ENCODE measurements around the gene PLPP6. TPM values are rescaled to one million over a fixed set of nuclear protein-coding genes. Genes with fewer than 3 reads are reported as not detected.
"Not testable (repeated sequence)": the region's sequence is repeated elsewhere in the genome, so short reads cannot be mapped to it uniquely, and the experiment has no call there.

PLPP6 gene
- total RNA-seq, result 1 to 10 TPM; 2.0 to 3.6 TPM

- peaks cover 0 to 4% of the 10 kb centered on the region in 2 donors for H3K9me3 Mint-ChIP-seq
- H3K36me3 Mint-ChIP-seq, result peaks cover 8 to 14% of the 10 kb centered on the region in 2 donors
- H3K27ac Mint-ChIP-seq, result peak within 1 kb of the TSS; percentile 80 to 92
- ATAC-seq, result peak; percentile 81 to 93
- DNase-seq (ENCODE audit: low spot score in 2 of 2), result peak; percentile 74 to 83
Measured at GRCh38 chr9:4662108-4662988, at the start of gene PLPP6. PLPP6 (plus strand) TSS chr9:4662294; CDS start chr9:4662376, 82 bp downstream.

GRCh38 chr9:4614627-4615026, 47.5 kb upstream of the PLPP6 start:
- Mint-ChIP-seq H3K27ac (no peak overlapping the region), H3K36me3 (no peaks in the 10 kb centered on the region), H3K9me3 (peaks cover 0 to 5% of the 10 kb centered on the region in 2 donors)
- DNase-seq (ENCODE audit: low spot score in 2 of 2), result no peak
- no peak for ATAC-seq

DNA sequence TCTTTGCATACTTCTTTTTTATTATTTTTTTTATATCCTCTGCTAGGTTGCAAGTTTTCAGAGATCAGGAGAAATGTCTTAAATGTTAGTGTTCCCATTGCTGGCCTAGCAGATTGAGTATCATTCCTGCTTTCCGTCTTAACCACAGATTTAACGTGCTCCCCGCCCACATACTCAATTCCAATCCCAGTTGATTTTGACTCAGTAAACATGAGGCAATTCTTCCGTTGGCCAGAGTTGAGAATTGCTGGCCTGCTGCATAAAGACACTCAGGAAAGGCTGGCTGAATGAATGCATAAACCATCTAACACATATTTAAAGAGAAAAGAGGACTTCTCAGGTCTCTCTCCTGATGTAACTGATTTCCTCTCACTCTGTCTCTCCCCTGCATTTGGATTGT, 46.8 kb upstream of the PLPP6 start:
- peaks cover 0 to 5% of the 10 kb centered on the region in 2 donors for H3K9me3 Mint-ChIP-seq
- no peaks in the 10 kb centered on the region for H3K36me3 Mint-ChIP-seq
- H3K27ac Mint-ChIP-seq, result no peak overlapping the region
- ATAC-seq, result no peak
- DNase-seq (ENCODE audit: low spot score in 2 of 2), result no peak

GRCh38 chr9:4615778-4616177, 46.3 kb upstream of the PLPP6 start:
- Mint-ChIP-seq H3K9me3 (peaks cover 0 to 5% of the 10 kb centered on the region in 2 donors), H3K27ac (no peak overlapping the region), H3K36me3 (no peaks in the 10 kb centered on the region)
- DNase-seq (ENCODE audit: low spot score in 2 of 2), result no peak
- peak in 1 of 2 donors; percentile 50 for ATAC-seq

DNA sequence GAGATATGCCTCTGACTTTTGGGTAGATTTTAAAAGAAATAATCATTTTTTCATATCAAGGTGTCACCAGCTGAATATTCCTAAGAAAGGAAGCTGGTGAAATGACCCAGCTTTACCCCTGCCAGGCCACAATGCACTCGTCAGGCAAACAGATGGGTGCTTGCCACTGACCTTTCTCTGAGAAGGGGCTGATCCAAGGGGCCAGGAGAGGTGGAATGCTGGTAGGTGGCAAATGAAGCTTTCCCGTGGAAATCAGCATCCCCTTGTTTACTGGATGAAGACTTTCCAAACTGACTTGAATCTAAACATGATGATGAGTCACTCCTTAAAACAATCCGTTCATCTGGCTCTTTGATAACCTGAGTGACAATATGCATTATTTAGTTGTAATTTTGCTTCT, 44.3 kb upstream of the PLPP6 start:
- no peaks in the 10 kb centered on the region for H3K36me3 Mint-ChIP-seq
- H3K27ac Mint-ChIP-seq, result no peak overlapping the region
- DNase-seq (ENCODE audit: low spot score in 2 of 2) (no peak), ATAC-seq (no peak)
- H3K9me3 Mint-ChIP-seq, result no peaks in the 10 kb centered on the region

DNA sequence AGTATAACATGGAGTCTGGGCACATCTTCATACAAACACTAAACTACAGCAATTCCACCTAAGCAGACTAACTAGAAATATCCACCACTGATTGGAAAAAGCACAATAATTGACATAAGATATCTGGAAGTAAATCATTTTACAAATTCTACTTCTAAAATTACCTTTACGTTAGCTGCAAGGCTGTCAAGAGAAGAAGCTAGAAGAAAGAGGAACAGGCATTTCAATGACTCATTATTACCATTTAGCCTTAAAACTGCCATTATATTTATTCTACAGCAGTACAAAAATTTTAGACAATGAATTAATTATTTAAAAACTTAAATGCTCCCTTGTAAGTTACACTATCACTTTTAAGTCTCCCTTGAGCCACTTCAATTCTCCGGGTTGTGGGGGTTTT, 43.4 kb upstream of the PLPP6 start:
- H3K9me3 Mint-ChIP-seq, result no peaks in the 10 kb centered on the region
- no peak overlapping the region for H3K27ac Mint-ChIP-seq
- H3K36me3 Mint-ChIP-seq, result no peaks in the 10 kb centered on the region
- no peak for ATAC-seq
- no peak for DNase-seq (ENCODE audit: low spot score in 2 of 2)

- Mint-ChIP-seq H3K36me3 (no peaks in the 10 kb centered on the region), H3K27ac (no peak overlapping the region), H3K9me3 (no peaks in the 10 kb centered on the region)
- DNase-seq (ENCODE audit: low spot score in 2 of 2) (no peak), ATAC-seq (peak; percentile 61 to 74)
Measured at GRCh38 chr9:4620057-4620765, 41.9 kb upstream of the PLPP6 start.

- DNase-seq (ENCODE audit: low spot score in 2 of 2), result no peak
- ATAC-seq, result peak; percentile 60 to 89
- no peaks in the 10 kb centered on the region for H3K9me3 Mint-ChIP-seq
- H3K36me3 Mint-ChIP-seq, result no peaks in the 10 kb centered on the region
- no peak overlapping the region for H3K27ac Mint-ChIP-seq
Measured at GRCh38 chr9:4620881-4621555, 41.1 kb upstream of the PLPP6 start.

DNA sequence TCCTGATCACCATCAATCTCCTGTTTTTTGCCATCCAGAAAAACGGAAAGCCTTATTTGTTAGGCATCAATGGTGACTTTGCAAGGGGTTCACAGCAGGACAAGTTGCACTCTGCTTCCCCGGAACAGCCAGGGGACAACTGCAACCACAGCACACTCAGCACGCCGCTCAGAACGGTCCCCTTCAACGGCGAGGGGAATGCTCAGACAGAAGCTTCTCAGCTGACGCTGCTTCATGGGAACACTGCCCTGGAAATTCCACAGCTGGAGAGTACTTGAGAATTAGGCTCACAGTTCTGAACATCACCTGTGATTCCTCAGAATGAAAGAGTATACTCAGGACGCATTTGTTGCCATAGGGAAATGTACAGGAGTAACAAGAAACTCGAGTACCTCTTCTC, 40.1 kb upstream of the PLPP6 start:
- no peaks in the 10 kb centered on the region for H3K9me3 Mint-ChIP-seq
- no peak for DNase-seq (ENCODE audit: low spot score in 2 of 2)
- no peak for ATAC-seq
- no peak overlapping the region for H3K27ac Mint-ChIP-seq
- H3K36me3 Mint-ChIP-seq, result no peaks in the 10 kb centered on the region

- DNase-seq (ENCODE audit: low spot score in 2 of 2) (no peak), ATAC-seq (no peak)
- H3K36me3 Mint-ChIP-seq, result no peaks in the 10 kb centered on the region
- H3K9me3 Mint-ChIP-seq, result no peaks in the 10 kb centered on the region
- no peak overlapping the region for H3K27ac Mint-ChIP-seq
Measured at GRCh38 chr9:4630836-4631235, 31.3 kb upstream of the PLPP6 start.

DNA sequence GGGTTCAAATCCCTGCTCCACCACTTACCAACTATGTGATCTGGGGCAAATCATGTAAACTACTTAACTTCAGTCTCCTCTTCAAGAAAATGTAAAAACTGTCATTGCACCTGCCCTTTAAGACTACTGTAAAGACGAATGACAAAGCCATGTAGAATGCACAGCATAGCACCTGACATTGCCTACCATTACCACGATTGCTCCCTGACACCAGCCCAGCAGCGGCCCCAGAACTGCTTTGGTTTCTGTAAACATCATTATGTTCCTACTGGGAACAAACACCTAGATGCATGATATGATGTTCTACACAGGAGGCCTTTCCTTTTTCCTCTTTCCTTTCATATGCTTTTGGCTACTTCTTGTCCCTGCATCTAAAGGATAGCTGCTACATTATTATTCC, 23.1 kb upstream of the PLPP6 start:
- Mint-ChIP-seq H3K9me3 (no peaks in the 10 kb centered on the region), H3K36me3 (no peaks in the 10 kb centered on the region), H3K27ac (peak overlapping the region in 1 of 2 donors; percentile 22)
- DNase-seq (ENCODE audit: low spot score in 2 of 2), result no peak
- ATAC-seq, result no peak

DNA sequence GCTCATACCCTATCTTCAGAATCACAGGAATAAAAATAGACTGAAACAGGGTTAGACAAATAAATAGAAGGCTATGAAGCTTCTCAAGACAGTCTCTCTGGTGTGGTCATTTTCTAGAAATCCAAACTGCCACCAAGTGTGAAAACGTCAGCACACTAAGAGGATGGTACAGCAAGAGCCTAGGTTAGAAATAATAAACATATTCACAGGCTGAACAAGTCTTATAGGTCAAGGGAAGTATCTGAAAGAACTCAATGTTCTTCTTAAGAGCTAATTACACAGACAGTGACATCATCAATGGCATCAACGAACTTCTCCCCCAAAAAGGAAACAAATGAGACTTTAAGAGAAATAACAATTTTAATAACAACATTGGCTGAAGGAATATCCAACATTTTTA, 22.7 kb upstream of the PLPP6 start:
- Mint-ChIP-seq H3K9me3 (no peaks in the 10 kb centered on the region), H3K27ac (peak overlapping the region in 1 of 2 donors; percentile 22), H3K36me3 (no peaks in the 10 kb centered on the region)
- ATAC-seq (no peak), DNase-seq (ENCODE audit: low spot score in 2 of 2) (no peak)

DNA sequence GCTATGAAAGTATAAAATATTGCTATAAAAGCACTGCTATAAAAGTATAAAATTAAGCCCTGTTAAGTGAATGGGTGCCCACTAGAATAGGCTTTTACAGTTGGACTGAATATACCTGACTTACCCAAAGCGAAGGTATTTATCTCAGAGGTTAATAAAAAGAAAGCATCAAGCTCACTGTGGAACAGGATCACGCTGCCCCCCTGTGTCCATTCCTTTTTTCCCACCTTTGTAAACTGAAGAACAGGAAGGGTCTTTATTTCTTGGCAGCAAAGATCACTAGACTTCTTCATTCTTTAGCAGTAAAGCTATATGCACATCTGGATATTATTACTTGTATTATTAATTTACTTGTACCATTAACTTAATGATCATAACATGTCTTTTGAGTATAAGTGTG, 22.1 kb upstream of the PLPP6 start:
- H3K27ac Mint-ChIP-seq, result no peak overlapping the region
- ATAC-seq (no peak), DNase-seq (ENCODE audit: low spot score in 2 of 2) (peak in 1 of 2 donors; percentile 45)
- no peaks in the 10 kb centered on the region for H3K36me3 Mint-ChIP-seq
- no peaks in the 10 kb centered on the region for H3K9me3 Mint-ChIP-seq

DNA sequence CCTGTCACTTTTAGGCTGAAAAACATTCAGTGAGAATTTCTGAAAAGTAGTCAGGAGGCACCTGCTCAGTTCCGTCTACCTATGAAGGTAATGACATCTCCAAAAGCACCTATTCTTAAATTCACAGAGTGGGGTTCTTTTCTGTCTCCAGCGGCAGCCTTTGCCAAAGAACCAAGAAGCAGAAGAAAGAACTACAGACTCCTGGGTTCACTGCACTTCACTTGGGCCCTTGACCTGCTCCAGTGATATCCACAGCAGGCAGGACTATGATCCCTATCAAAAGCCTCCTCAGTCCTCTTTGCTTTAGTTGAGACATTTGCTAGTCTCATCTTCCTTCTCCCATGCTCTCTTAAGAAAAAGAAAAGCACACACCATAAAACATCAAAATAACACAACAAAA, 19.7 kb upstream of the PLPP6 start:
- no peak for ATAC-seq
- Mint-ChIP-seq H3K27ac (peak overlapping the region in 1 of 2 donors; percentile 56), H3K9me3 (no peaks in the 10 kb centered on the region), H3K36me3 (no peaks in the 10 kb centered on the region)
- no peak for DNase-seq (ENCODE audit: low spot score in 2 of 2)

GRCh38 chr9:4654084-4654483, 8.0 kb upstream of the PLPP6 start:
- Mint-ChIP-seq H3K36me3 (no peaks in the 10 kb centered on the region), H3K9me3 (no peaks in the 10 kb centered on the region), H3K27ac (no peak overlapping the region)
- ATAC-seq, result no peak
- DNase-seq (ENCODE audit: low spot score in 2 of 2), result no peak

- no peak for ATAC-seq
- Mint-ChIP-seq H3K9me3 (no peaks in the 10 kb centered on the region), H3K27ac (no peak overlapping the region), H3K36me3 (no peaks in the 10 kb centered on the region)
- DNase-seq (ENCODE audit: low spot score in 2 of 2), result no peak
Measured at GRCh38 chr9:4654538-4654937, 7.6 kb upstream of the PLPP6 start.

- H3K9me3 Mint-ChIP-seq; ATAC-seq; DNase-seq (ENCODE audit: low spot score in 2 of 2); H3K36me3 Mint-ChIP-seq; H3K27ac Mint-ChIP-seq: not testable (repeated sequence)
Measured at GRCh38 chr9:4656196-4656595, 5.9 kb upstream of the PLPP6 start.
